HepG2 (cell line): ENCODE measurements around the gene UNC5A. TPM values are rescaled to one million over a fixed set of nuclear protein-coding genes. Genes with fewer than 3 reads are reported as not detected.

ENCODE experiments used
- ATAC-seq: fragments of 200-7000 bp; cut with Tn5 transposase; 3 replicates; pipeline ENCODE4 v1.9.1; 2020; ENCODE audit warnings: mild to moderate bottlenecking, moderate library complexity
- BruUV-seq: library from RNA; stranded (reverse); fragments of 400-500 nt; replicated peaks from 2 replicates; lab custom pipeline; 2021; lab: Mats Ljungman, UMichigan
- CTCF ChIA-PET: fragments of 300-600 bp; formaldehyde crosslinking; extraction: SDS; loops from one replicate; lab custom pipeline; 2021; ENCODE audit warnings: low total read pairs, inconsistent platforms, low intra/inter-chr PET ratio; lab: Yijun Ruan, JAX
- POLR2A ChIA-PET: fragments of 350-600 bp; sonication (Branson Sonifier 250); formaldehyde crosslinking; loops from one replicate; lab custom pipeline; 2020; ENCODE audit warnings: antibody characterized with exemption, inconsistent platforms; lab: Yijun Ruan, JAX
- DNase-seq: peaks from one replicate; pipeline ENCODE4 v3.0.0-alpha.2; 2015; ENCODE audit warnings: low spot score
- FAIRE-seq: peaks from 3 replicates; lab custom pipeline; 2011; peaks lifted over from hg19 to GRCh38; lab: Jason Lieb, UNC
- H2AFZ ChIP-seq: one replicate; pipeline ENCODE4 v1.6.1; 2011; ENCODE audit warnings: low read length, inconsistent platforms
- H3K27ac ChIP-seq: fragments of 300-600 bp; 3 replicates; pipeline ENCODE4 v1.8.0; 2011; ENCODE audit warnings: mixed run types, mild to moderate bottlenecking, mixed read lengths, low read length, inconsistent platforms; ENCODE audit not compliant: insufficient read depth; ENCODE audit errors: extremely low read length
- H3K27me3 ChIP-seq, 2 experiments: fragments of 200-600 bp in 1 of 2; 2 replicates in 1 of 2; 3 replicates in 1 of 2; pipeline versions ENCODE4 v1.6.0 to v1.8.0; 2011; ENCODE audit warnings: low read length in 2 of 2, mild to moderate bottlenecking in 2 of 2, moderate library complexity in 2 of 2, inconsistent platforms in 1 of 2; ENCODE audit not compliant: insufficient read depth in 2 of 2, control insufficient read depth in 1 of 2
- H3K36me3 ChIP-seq, 2 experiments: fragments of 200-600 bp in 1 of 2; replicated peaks in 1 of 2; 2 replicates in 1 of 2; 3 replicates in 1 of 2; pipeline versions ENCODE4 v1.5.1 to v1.8.0; 2011; ENCODE audit warnings: low read length in 2 of 2, inconsistent platforms in 1 of 2; ENCODE audit not compliant: insufficient read depth in 2 of 2, control insufficient read depth in 1 of 2
- H3K4me1 ChIP-seq: 2 replicates; pipeline ENCODE4 v1.5.1; 2012; ENCODE audit warnings: low read length, inconsistent platforms; ENCODE audit not compliant: insufficient read depth
- H3K4me2 ChIP-seq: 2 replicates; pipeline ENCODE4 v1.6.0; 2011; ENCODE audit warnings: low read depth, low read length, inconsistent platforms
- H3K4me3 ChIP-seq, 3 experiments: fragments of 200-600 bp in 1 of 3; sonication (generic), shearing (Covaris generic) in 1 of 3; replicated peaks in 1 of 3; 2 replicates each; pipeline ENCODE4 v1.5.1; 2011 to 2016; ENCODE audit warnings: low read length in 3 of 3, inconsistent platforms in 2 of 3, low read depth in 2 of 3, mild to moderate bottlenecking in 2 of 3, control low read depth in 1 of 3, mixed read lengths in 1 of 3; ENCODE audit not compliant: insufficient read depth in 1 of 3
- H3K79me2 ChIP-seq: one replicate; pipeline ENCODE4 v1.6.1; 2011; ENCODE audit warnings: low read length, inconsistent platforms; ENCODE audit not compliant: insufficient read depth
- H3K9ac ChIP-seq: 2 replicates; pipeline ENCODE4 v1.6.0; 2011; ENCODE audit warnings: mild to moderate bottlenecking, low read depth, low read length, inconsistent platforms; ENCODE audit not compliant: insufficient read depth
- H3K9me3 ChIP-seq: 2 replicates; pipeline ENCODE4 v1.5.1; 2012; ENCODE audit warnings: mild to moderate bottlenecking, low read length
- H4K20me1 ChIP-seq: 2 replicates; pipeline ENCODE4 v1.6.0; 2011; ENCODE audit warnings: inconsistent platforms, mild to moderate bottlenecking, low read length, moderate library complexity; ENCODE audit not compliant: insufficient read depth
- BRD4 ChIP-seq: sonication (generic); formaldehyde crosslinking; IDR thresholded peaks from 2 replicates; pipeline ENCODE4 v1.4.0; 2020; ENCODE audit warnings: missing genetic modification reagents
- CAMTA2 ChIP-seq: sonication (generic); formaldehyde crosslinking; IDR thresholded peaks from 2 replicates; pipeline ENCODE4 v1.4.0; 2020; ENCODE audit warnings: mild to moderate bottlenecking, missing genetic modification reagents, borderline replicate concordance
- CTCF ChIP-seq: sonication (generic); formaldehyde crosslinking; IDR thresholded peaks from 2 replicates; pipeline ENCODE4 v1.5.0; 2020; ENCODE audit warnings: mild to moderate bottlenecking, missing genetic modification reagents, moderate library complexity
- FOXA3 ChIP-seq: IDR thresholded peaks from 2 replicates; pipeline ENCODE4 v1.6.1; 2016; ENCODE audit warnings: missing genetic modification reagents, missing compliant biosample characterization
- HES4 ChIP-seq: sonication (generic); formaldehyde crosslinking; IDR thresholded peaks from 2 replicates; pipeline ENCODE4 v1.9.0; 2021; ENCODE audit warnings: mild to moderate bottlenecking, missing genetic modification reagents, borderline replicate concordance
- RERE ChIP-seq: IDR thresholded peaks from 2 replicates; pipeline ENCODE4 v1.6.1; 2016; ENCODE audit warnings: low read depth, missing genetic modification reagents, missing compliant biosample characterization
- SKIL ChIP-seq: sonication (generic); formaldehyde crosslinking; IDR thresholded peaks from 2 replicates; pipeline ENCODE4 v1.8.0; 2022; ENCODE audit warnings: missing genetic modification reagents, mild to moderate bottlenecking, moderate library complexity, borderline replicate concordance
- TERF1 ChIP-seq: sonication (generic); formaldehyde crosslinking; IDR thresholded peaks from 2 replicates; pipeline ENCODE4 v1.8.0; 2022; ENCODE audit warnings: mild to moderate bottlenecking, missing genetic modification reagents, moderate library complexity
- ZNF124 ChIP-seq: sonication (generic); formaldehyde crosslinking; IDR thresholded peaks from 2 replicates; pipeline ENCODE4 v1.4.0; 2020; ENCODE audit warnings: missing genetic modification reagents
- ZNF230 ChIP-seq: sonication (generic); formaldehyde crosslinking; IDR thresholded peaks from 2 replicates; pipeline ENCODE4 v1.4.0; 2020; ENCODE audit warnings: mild to moderate bottlenecking, missing genetic modification reagents
- ZNF280B ChIP-seq: sonication (generic); formaldehyde crosslinking; IDR thresholded peaks from 2 replicates; pipeline ENCODE4 v1.5.0; 2020; ENCODE audit warnings: missing genetic modification reagents, mild to moderate bottlenecking, borderline replicate concordance
- ZNF350 ChIP-seq: sonication (generic); formaldehyde crosslinking; IDR thresholded peaks from 2 replicates; pipeline ENCODE4 v1.4.0; 2020; ENCODE audit warnings: mild to moderate bottlenecking, low read depth, missing genetic modification reagents, borderline replicate concordance
- ZNF7 ChIP-seq: IDR thresholded peaks from 2 replicates; pipeline ENCODE4 v1.6.1; 2016; ENCODE audit warnings: missing biosample characterization, missing genetic modification reagents
- WGBS: methylation state at CpG from one replicate; pipeline ENCODE4 v1.1.6; 2017; ENCODE audit warnings: low lambda C conversion rate; 5-methylcytosine and 5-hydroxymethylcytosine counted together
- in situ Hi-C: cut with HindIII; loops from 2 replicates; pipeline ENCODE4 v1.10.0; 2017; ENCODE audit warnings: low pct_unique_long_range_greater_than_20kb; ENCODE audit not compliant: extremely low pct_ligation_motif_present
- intact Hi-C: fragments of 100-400 bp; cut with micrococcal nuclease; formaldehyde crosslinking; loops from one replicate; pipeline ENCODE4 v1.10.0; 2022; ENCODE audit not compliant: unreplicated experiment
- polyA plus RNA-seq, 8 experiments: library from polyadenylated mRNA; depleted of rRNA in 3 of 8; stranded (reverse) in 7 of 8; unstranded in 1 of 8; fragments of >200 nt; fragmentation: Illumina TruSeq in 4 of 8; extraction: Trizol in 4 of 8; gene quantifications; 2 replicates each; pipeline versions ENCODE4 v1.2.1 to v1.2.3, GENCODE V29; 2011 to 2016; ENCODE audit warnings: low read depth in 4 of 8, missing spikeins in 1 of 8, mixed read lengths in 1 of 8; ENCODE audit not compliant: insufficient read depth in 1 of 8
- total RNA-seq, 5 experiments: library from RNA; depleted of rRNA; stranded (reverse); fragments of >200 nt; fragmentation: Illumina TruSeq; extraction: Trizol; gene quantifications; 2 replicates each; pipeline ENCODE4 v1.2.3, GENCODE V29; 2016; ENCODE audit warnings: low read depth in 1 of 5

UNC5A gene
- total and polyA plus RNA-seq, 2 of the 13 experiments (the other 11 are each of a cell fraction or from before 2014, with no cell fraction given) = not detected

- Histone ChIP-seq H3K9ac (no peak overlapping the region), H3K9me3 (no peaks in the 10 kb centered on the region), H3K4me1 (no peaks in the 10 kb centered on the region), H3K36me3 (no peaks in the 10 kb centered on the region), H3K27ac (no peak overlapping the region), H4K20me1 (0 out of 2 replicates have a peak, but pooled peaks cover 6% of the 10 kb centered on the region), H3K4me2 (no peak overlapping the region), H3K4me3 (no peak overlapping the region), H3K79me2 (no peaks in the 10 kb centered on the region), H3K27me3 (peaks cover 32 to 84% of the 10 kb centered on the region in 2 experiments), H2AFZ (no peak overlapping the region)
- DNase-seq = no peak
- 4% methylated on average over 5 of the region's 5 CpGs for WGBS
- CTCF ChIA-PET = no interaction called here
- no peak for ATAC-seq
- BruUV-seq = no TSS peak
- intact Hi-C loops (no loop called here), in situ Hi-C loops (no loop called here)
- FAIRE-seq = no peak
- POLR2A ChIA-PET = no interaction called here
- TF ChIP-seq ZNF124 (CRISPR knock-in tag) = no peak
- no peak for TF ChIP-seq ZNF7
- no peak for TF ChIP-seq ZNF230 (CRISPR knock-in tag)
- TF ChIP-seq HES4 (CRISPR knock-in tag) = no peak
- TF ChIP-seq TERF1 (CRISPR knock-in tag) = no peak
- no peak for TF ChIP-seq RERE (CRISPR knock-in tag)
- no peak for TF ChIP-seq CTCF (CRISPR knock-in tag)
- no peak for TF ChIP-seq BRD4 (CRISPR knock-in tag)
- TF ChIP-seq ZNF280B = no peak
- no peak for TF ChIP-seq FOXA3 (CRISPR knock-in tag)
- no peak for TF ChIP-seq ZNF350
- no peak for TF ChIP-seq SKIL (CRISPR knock-in tag)
- TF ChIP-seq CAMTA2 (CRISPR knock-in tag) = no peak
These were observed 53.4 kb downstream of the UNC5A start for GRCh38 chr5:176863765-176864098.
